Measurements from ENCODE around the gene ARF3. TPM values are rescaled to one million over a fixed set of nuclear protein-coding genes. Genes with fewer than 3 reads are reported as not detected.

Gene ARF3
- polyA plus RNA-seq, 3 donors: 56.5 to 88.5 (median 58.4) TPM

- H3K4me1 Mint-ChIP-seq: no peaks in the 10 kb centered on the region
- 54% methylated on average over 2 of the region's 2 CpGs for WGBS (ENCODE audit: insufficient coverage)
- H3K36me3 Mint-ChIP-seq: peaks cover 73 to 88% of the 10 kb centered on the region in 2 donors
- Histone ChIP-seq H3K9me3 (replicated peaks in 1 of 2; ENCODE audit: control insufficient read depth in 1 of 2, insufficient read depth in 1 of 2, low read length in 2 of 2) (no peaks in the 10 kb centered on the region), H3K79me2 (ENCODE audit: insufficient read depth, low read length) (no peaks in the 10 kb centered on the region), H3K4me3 (replicated peaks in 1 of 3; ENCODE audit: low read depth in 2 of 3, low read length in 3 of 3) (no peak overlapping the region), H3K9ac (ENCODE audit: insufficient read depth, low read length, poor library complexity, severe bottlenecking) (no peak overlapping the region), H3K27me3 (ENCODE audit: control insufficient read depth in 2 of 2, insufficient read depth in 2 of 2, low read length in 2 of 2) (no peaks in the 10 kb centered on the region), H3K4me1 (ENCODE audit: control insufficient read depth in 1 of 2, insufficient read depth in 2 of 2, low read length in 2 of 2) (no peaks in the 10 kb centered on the region), H3K4me2 (replicated peaks; ENCODE audit: extremely low read depth, low read length, poor library complexity, severe bottlenecking) (no peak overlapping the region), H4K20me1 (ENCODE audit: insufficient read depth, low read length) (peaks cover 52% of the 10 kb centered on the region), H2AFZ (ENCODE audit: insufficient read depth, low read depth, low read length, poor library complexity, severe bottlenecking) (no peak overlapping the region), H3K36me3 (replicated peaks in 1 of 2; ENCODE audit: control insufficient read depth in 1 of 2, insufficient read depth in 2 of 2, low read length in 2 of 2) (peaks cover 71 to 90% of the 10 kb centered on the region in 2 donors), H3K27ac (ENCODE audit: low read depth in 1 of 2, low read length in 2 of 2) (no peak overlapping the region)
- H3K27me3 Mint-ChIP-seq (ENCODE audit: low read depth in 3 of 3): no peaks in the 10 kb centered on the region
- no peak for DNase-seq
- H3K4me3 Mint-ChIP-seq: no peak overlapping the region
- peak overlapping the region in 2 of 7 donors; percentile 9 to 12 for H3K27ac Mint-ChIP-seq
- TF ChIP-seq, protein P1, sequence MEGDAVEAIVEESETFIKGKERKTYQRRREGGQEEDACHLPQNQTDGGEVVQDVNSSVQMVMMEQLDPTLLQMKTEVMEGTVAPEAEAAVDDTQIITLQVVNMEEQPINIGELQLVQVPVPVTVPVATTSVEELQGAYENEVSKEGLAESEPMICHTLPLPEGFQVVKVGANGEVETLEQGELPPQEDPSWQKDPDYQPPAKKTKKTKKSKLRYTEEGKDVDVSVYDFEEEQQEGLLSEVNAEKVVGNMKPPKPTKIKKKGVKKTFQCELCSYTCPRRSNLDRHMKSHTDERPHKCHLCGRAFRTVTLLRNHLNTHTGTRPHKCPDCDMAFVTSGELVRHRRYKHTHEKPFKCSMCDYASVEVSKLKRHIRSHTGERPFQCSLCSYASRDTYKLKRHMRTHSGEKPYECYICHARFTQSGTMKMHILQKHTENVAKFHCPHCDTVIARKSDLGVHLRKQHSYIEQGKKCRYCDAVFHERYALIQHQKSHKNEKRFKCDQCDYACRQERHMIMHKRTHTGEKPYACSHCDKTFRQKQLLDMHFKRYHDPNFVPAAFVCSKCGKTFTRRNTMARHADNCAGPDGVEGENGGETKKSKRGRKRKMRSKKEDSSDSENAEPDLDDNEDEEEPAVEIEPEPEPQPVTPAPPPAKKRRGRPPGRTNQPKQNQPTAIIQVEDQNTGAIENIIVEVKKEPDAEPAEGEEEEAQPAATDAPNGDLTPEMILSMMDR (IDR thresholded peaks at IDR 0.05): no peak
- peaks cover 0 to 1% (median 0%) of the 10 kb centered on the region in 7 donors for H3K9me3 Mint-ChIP-seq
- intact Hi-C loops (cut with micrococcal nuclease): no loop called here
Observed at GRCh38 chr12:48932878-48933277, 24.4 kb downstream of the ARF3 start.

DNA sequence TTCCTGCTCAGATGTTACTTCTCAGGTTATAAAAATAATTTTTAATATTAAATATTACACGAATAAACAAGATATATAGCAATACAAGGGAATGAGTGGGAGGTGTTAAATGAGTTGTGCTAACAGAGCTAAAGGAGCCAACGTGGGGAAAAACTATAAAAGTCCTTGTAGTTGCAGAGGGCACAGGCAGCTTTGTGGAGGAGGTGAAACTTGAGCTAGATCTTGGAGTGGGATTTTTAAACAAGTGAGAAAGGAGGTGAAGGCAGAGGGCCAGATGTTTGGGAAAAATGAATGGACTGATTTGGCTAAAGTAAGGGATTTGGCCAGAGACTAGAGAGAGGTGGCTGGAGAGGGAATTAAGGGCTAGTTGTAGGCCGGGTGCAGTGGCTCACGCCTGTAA lies 26.8 kb downstream of the ARF3 start:
- peaks cover 1 to 3% of the 10 kb centered on the region in 2 donors for H3K4me1 ChIP-seq (ENCODE audit: control insufficient read depth in 1 of 2, insufficient read depth in 2 of 2, low read length in 2 of 2)
- WGBS (ENCODE audit: insufficient coverage): 100% methylated on average over 1 of the region's 4 CpGs
- no peak overlapping the region for H3K4me3 Mint-ChIP-seq

More for the DNA sequence above, 26.8 kb downstream of the ARF3 start:
- DNase-seq: no peak
- no peak overlapping the region for H2AFZ ChIP-seq (ENCODE audit: insufficient read depth, low read depth, low read length, poor library complexity, severe bottlenecking)
- H3K9me3 ChIP-seq (replicated peaks in 1 of 2; ENCODE audit: control insufficient read depth in 1 of 2, insufficient read depth in 1 of 2, low read length in 2 of 2): no peaks in the 10 kb centered on the region
- no peak overlapping the region for H3K9ac ChIP-seq (ENCODE audit: insufficient read depth, low read length, poor library complexity, severe bottlenecking)
- intact Hi-C loops (cut with micrococcal nuclease): no loop called here
- Mint-ChIP-seq H3K9me3 (peaks cover 0 to 1% (median 0%) of the 10 kb centered on the region in 7 donors), H3K36me3 (peaks cover 62 to 80% of the 10 kb centered on the region in 2 donors), H3K4me1 (peaks cover 4% of the 10 kb centered on the region), H3K27ac (peak overlapping the region in 1 of 7 donors; percentile 54), H3K27me3 (ENCODE audit: low read depth in 3 of 3) (peaks cover 0 to 1% (median 0%) of the 10 kb centered on the region in 3 donors)
- TF ChIP-seq, protein P1 (IDR thresholded peaks at IDR 0.05): no peak
- peaks cover 60 to 77% of the 10 kb centered on the region in 2 donors for H3K36me3 ChIP-seq (replicated peaks in 1 of 2; ENCODE audit: control insufficient read depth in 1 of 2, insufficient read depth in 2 of 2, low read length in 2 of 2)
- no peak overlapping the region for H3K27ac ChIP-seq (ENCODE audit: low read depth in 1 of 2, low read length in 2 of 2)
- peaks cover 30% of the 10 kb centered on the region for H4K20me1 ChIP-seq (ENCODE audit: insufficient read depth, low read length)
- H3K27me3 ChIP-seq (ENCODE audit: control insufficient read depth in 2 of 2, insufficient read depth in 2 of 2, low read length in 2 of 2): no peaks in the 10 kb centered on the region
- H3K4me2 ChIP-seq (replicated peaks; ENCODE audit: extremely low read depth, low read length, poor library complexity, severe bottlenecking): no peak overlapping the region
- no peaks in the 10 kb centered on the region for H3K79me2 ChIP-seq (ENCODE audit: insufficient read depth, low read length)
- H3K4me3 ChIP-seq (replicated peaks in 1 of 3; ENCODE audit: low read depth in 2 of 3, low read length in 3 of 3): no peak overlapping the region
